ENCODE results near the gene GABRB2. TPM values are rescaled to one million over a fixed set of nuclear protein-coding genes. Genes with fewer than 3 reads are reported as not detected.

Gene GABRB2
- 1.00 TPM for polyA plus RNA-seq (2013, experiment 1 of 2)
- polyA plus RNA-seq (2013, experiment 2 of 2): 0.96 TPM

- Histone ChIP-seq H3K4me1 (ENCODE audit: control insufficient read depth, insufficient read depth, low read length, poor library complexity, severe bottlenecking) (peaks cover 6% of the 10 kb centered on the region), H3K4me3 (ENCODE audit: extremely low read depth, insufficient read depth, low read length, poor library complexity, severe bottlenecking) (peak within 1 kb of the TSS; percentile 42), H3K36me3 (ENCODE audit: control insufficient read depth, insufficient read depth, low read length) (no peaks in the 10 kb centered on the region), H3K27ac (ENCODE audit: low read depth, low read length, severe bottlenecking) (no peak within 1 kb of the TSS), H3K9me3 (ENCODE audit: control insufficient read depth, low read length) (no peaks in the 10 kb centered on the region)
- WGBS, 2 experiments (ENCODE audit: insufficient coverage in 2 of 2): 0 to 1% methylated on average over 11 to 14 of the region's 31 CpGs
Measured at GRCh38 chr5:161546470-161547301, at the start of gene GABRB2. Gene GABRB2 (minus strand): TSS chr5:161546725. CDS start chr5:161546643, 82 bp downstream.

DNA sequence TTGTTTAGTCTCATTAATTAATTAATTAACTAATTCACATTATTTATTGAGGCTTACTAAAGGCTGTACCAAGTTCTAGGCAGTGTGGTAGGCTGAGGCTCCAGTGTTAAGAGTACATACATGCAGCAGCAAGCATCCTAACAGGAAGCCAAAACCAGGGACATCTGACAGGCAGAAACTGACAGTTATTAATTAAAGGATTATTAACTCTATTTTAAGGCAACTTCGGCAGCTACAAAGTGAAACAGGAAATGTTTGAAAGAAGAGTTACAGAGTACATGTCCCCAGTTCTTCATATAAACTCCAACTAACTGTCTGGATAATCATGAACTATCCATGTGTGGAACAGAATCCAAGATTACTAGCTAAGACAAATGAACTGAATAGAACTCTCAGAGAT is 39.3 kb upstream of the GABRB2 start:
- no CpG with 5 or more reads among the region's 1 CpG for WGBS, 2 experiments (ENCODE audit: insufficient coverage in 2 of 2)
- H3K36me3 ChIP-seq (ENCODE audit: control insufficient read depth, insufficient read depth, low read length): no peaks in the 10 kb centered on the region
- H3K27ac ChIP-seq (ENCODE audit: low read depth, low read length, severe bottlenecking): no peak overlapping the region
- no peak overlapping the region for H3K4me3 ChIP-seq (ENCODE audit: extremely low read depth, insufficient read depth, low read length, poor library complexity, severe bottlenecking)
- H3K4me1 ChIP-seq (ENCODE audit: control insufficient read depth, insufficient read depth, low read length, poor library complexity, severe bottlenecking): no peaks in the 10 kb centered on the region
- H3K9me3 ChIP-seq (ENCODE audit: control insufficient read depth, low read length): no peaks in the 10 kb centered on the region

GRCh38 chr5:161580621-161581020 is 34.1 kb upstream of the GABRB2 start:
- 100% methylated on average over 1 to 2 of the region's 5 CpGs for WGBS, 2 experiments (ENCODE audit: insufficient coverage in 2 of 2)
- no peak overlapping the region for H3K27ac ChIP-seq (ENCODE audit: low read depth, low read length, severe bottlenecking)
- H3K36me3 ChIP-seq (ENCODE audit: control insufficient read depth, insufficient read depth, low read length): no peaks in the 10 kb centered on the region
- no peak overlapping the region for H3K4me3 ChIP-seq (ENCODE audit: extremely low read depth, insufficient read depth, low read length, poor library complexity, severe bottlenecking)
- H3K4me1 ChIP-seq (ENCODE audit: control insufficient read depth, insufficient read depth, low read length, poor library complexity, severe bottlenecking): no peaks in the 10 kb centered on the region
- no peaks in the 10 kb centered on the region for H3K9me3 ChIP-seq (ENCODE audit: control insufficient read depth, low read length)

- Histone ChIP-seq H3K9me3 (ENCODE audit: control insufficient read depth, low read length) (no peaks in the 10 kb centered on the region), H3K4me1 (ENCODE audit: control insufficient read depth, insufficient read depth, low read length, poor library complexity, severe bottlenecking) (no peaks in the 10 kb centered on the region), H3K4me3 (ENCODE audit: extremely low read depth, insufficient read depth, low read length, poor library complexity, severe bottlenecking) (no peak overlapping the region), H3K36me3 (ENCODE audit: control insufficient read depth, insufficient read depth, low read length) (no peaks in the 10 kb centered on the region), H3K27ac (ENCODE audit: low read depth, low read length, severe bottlenecking) (no peak overlapping the region)
- 100% methylated on average over 1 to 2 of the region's 3 CpGs for WGBS, 2 experiments (ENCODE audit: insufficient coverage in 2 of 2)
Measured at GRCh38 chr5:161572914-161573313, 26.4 kb upstream of the GABRB2 start.

- WGBS, 2 experiments (ENCODE audit: insufficient coverage in 2 of 2): 76 to 90% methylated on average over 2 of the region's 2 CpGs
- H3K9me3 ChIP-seq (ENCODE audit: control insufficient read depth, low read length): no peaks in the 10 kb centered on the region
- no peak overlapping the region for H3K4me3 ChIP-seq (ENCODE audit: extremely low read depth, insufficient read depth, low read length, poor library complexity, severe bottlenecking)
- H3K36me3 ChIP-seq (ENCODE audit: control insufficient read depth, insufficient read depth, low read length): no peaks in the 10 kb centered on the region
- no peaks in the 10 kb centered on the region for H3K4me1 ChIP-seq (ENCODE audit: control insufficient read depth, insufficient read depth, low read length, poor library complexity, severe bottlenecking)
- H3K27ac ChIP-seq (ENCODE audit: low read depth, low read length, severe bottlenecking): no peak overlapping the region
Measured at GRCh38 chr5:161566081-161566480, 19.6 kb upstream of the GABRB2 start.

- Histone ChIP-seq H3K9me3 (ENCODE audit: control insufficient read depth, low read length) (no peaks in the 10 kb centered on the region), H3K36me3 (ENCODE audit: control insufficient read depth, insufficient read depth, low read length) (no peaks in the 10 kb centered on the region), H3K4me3 (ENCODE audit: extremely low read depth, insufficient read depth, low read length, poor library complexity, severe bottlenecking) (no peak overlapping the region), H3K27ac (ENCODE audit: low read depth, low read length, severe bottlenecking) (no peak overlapping the region), H3K4me1 (ENCODE audit: control insufficient read depth, insufficient read depth, low read length, poor library complexity, severe bottlenecking) (no peaks in the 10 kb centered on the region)
- WGBS, 2 experiments (ENCODE audit: insufficient coverage in 2 of 2): 82 to 100% methylated on average over 1 of the region's 2 CpGs
Measured at GRCh38 chr5:161562446-161562845, 15.9 kb upstream of the GABRB2 start.

DNA sequence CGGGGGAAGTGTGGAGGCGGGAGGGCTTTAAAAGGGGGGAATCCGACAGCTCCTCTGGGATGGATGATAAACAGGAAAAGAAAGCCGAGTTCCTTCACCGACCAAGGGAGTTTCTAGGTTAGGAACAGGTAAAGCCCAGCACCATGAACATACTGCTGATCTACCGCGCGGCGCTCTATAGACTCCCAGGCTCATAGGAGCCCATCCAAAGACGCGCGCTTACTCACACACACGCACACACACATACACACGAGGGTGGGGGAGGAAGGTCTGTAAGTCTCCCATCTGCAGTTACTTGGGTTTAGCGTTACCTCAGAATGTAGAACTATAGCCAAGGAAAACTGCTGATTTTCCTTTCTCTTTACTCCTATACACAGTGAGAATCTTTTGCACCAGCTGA is 2.6 kb upstream of the GABRB2 start:
- no peaks in the 10 kb centered on the region for H3K36me3 ChIP-seq (ENCODE audit: control insufficient read depth, insufficient read depth, low read length)
- H3K4me3 ChIP-seq (ENCODE audit: extremely low read depth, insufficient read depth, low read length, poor library complexity, severe bottlenecking): peak overlapping the region; percentile 42
- H3K27ac ChIP-seq (ENCODE audit: low read depth, low read length, severe bottlenecking): no peak overlapping the region
- 0% methylated on average over 3 of the region's 15 CpGs for WGBS, 2 experiments (ENCODE audit: insufficient coverage in 2 of 2)
- H3K4me1 ChIP-seq (ENCODE audit: control insufficient read depth, insufficient read depth, low read length, poor library complexity, severe bottlenecking): peaks cover 6% of the 10 kb centered on the region
- no peaks in the 10 kb centered on the region for H3K9me3 ChIP-seq (ENCODE audit: control insufficient read depth, low read length)

DNA sequence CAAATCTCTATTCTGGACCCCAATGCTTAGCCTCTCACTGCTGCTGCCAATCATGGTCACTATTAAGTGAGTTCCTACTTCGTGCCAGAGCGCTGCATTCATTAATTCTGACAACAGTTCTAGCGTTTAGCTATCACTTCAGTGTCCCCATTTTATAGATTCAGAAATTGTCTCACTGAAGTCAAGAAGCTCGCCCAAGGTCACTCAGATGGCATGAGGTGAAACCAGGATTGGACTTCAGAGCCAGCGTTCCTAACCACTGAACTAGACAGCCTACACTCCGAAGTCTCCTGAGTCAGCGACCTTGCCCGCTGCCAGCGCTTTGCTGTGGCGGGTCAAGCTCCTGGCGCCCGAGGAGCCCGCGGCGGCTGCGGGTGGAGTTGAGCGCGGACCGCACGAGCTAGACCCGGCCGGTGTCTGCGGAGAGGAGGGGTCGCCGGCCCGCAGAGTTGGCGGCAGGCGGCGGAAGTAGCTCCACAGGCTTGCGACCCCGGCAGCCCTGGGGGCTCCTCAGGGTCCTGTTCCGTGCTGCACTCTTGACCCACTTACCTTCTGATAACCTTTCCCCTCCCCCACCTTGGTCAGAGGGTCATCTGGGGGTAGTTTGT is 2.1 kb upstream of the GABRB2 start:
- Histone ChIP-seq H3K4me1 (ENCODE audit: control insufficient read depth, insufficient read depth, low read length, poor library complexity, severe bottlenecking) (peaks cover 6% of the 10 kb centered on the region), H3K4me3 (ENCODE audit: extremely low read depth, insufficient read depth, low read length, poor library complexity, severe bottlenecking) (peak overlapping the region; percentile 42), H3K27ac (ENCODE audit: low read depth, low read length, severe bottlenecking) (no peak overlapping the region), H3K36me3 (ENCODE audit: control insufficient read depth, insufficient read depth, low read length) (no peaks in the 10 kb centered on the region), H3K9me3 (ENCODE audit: control insufficient read depth, low read length) (no peaks in the 10 kb centered on the region)
- 1 to 3% methylated on average over 11 to 18 of the region's 32 CpGs for WGBS, 2 experiments (ENCODE audit: insufficient coverage in 2 of 2)

- peaks cover 6% of the 10 kb centered on the region for H3K4me1 ChIP-seq (ENCODE audit: control insufficient read depth, insufficient read depth, low read length, poor library complexity, severe bottlenecking)
- no peak overlapping the region for H3K27ac ChIP-seq (ENCODE audit: low read depth, low read length, severe bottlenecking)
- WGBS, 2 experiments (ENCODE audit: insufficient coverage in 2 of 2): 1% methylated on average over 21 to 28 of the region's 64 CpGs
- H3K9me3 ChIP-seq (ENCODE audit: control insufficient read depth, low read length): no peaks in the 10 kb centered on the region
- no peaks in the 10 kb centered on the region for H3K36me3 ChIP-seq (ENCODE audit: control insufficient read depth, insufficient read depth, low read length)
- peak overlapping the region; percentile 42 for H3K4me3 ChIP-seq (ENCODE audit: extremely low read depth, insufficient read depth, low read length, poor library complexity, severe bottlenecking)
Measured at GRCh38 chr5:161547738-161548486, 1.4 kb upstream of the GABRB2 start.

DNA sequence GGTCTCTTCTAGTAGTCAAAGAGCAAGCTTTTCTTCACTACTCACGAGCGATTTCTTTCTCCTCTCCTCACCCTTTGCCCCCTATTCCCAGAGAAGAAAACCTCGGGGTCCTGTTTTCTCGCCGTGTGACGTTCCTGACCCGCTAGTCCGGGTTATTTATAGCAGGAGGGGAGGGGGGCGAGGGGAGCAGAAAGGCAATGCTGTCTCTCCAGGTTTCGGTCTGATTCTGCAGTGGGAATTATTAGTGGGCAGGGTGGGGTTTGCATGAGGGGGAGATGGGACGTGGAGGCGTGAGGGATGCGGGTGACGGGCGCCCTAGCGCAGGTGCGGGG is 847 bp upstream of the GABRB2 start:
- Histone ChIP-seq H3K4me1 (ENCODE audit: control insufficient read depth, insufficient read depth, low read length, poor library complexity, severe bottlenecking) (peaks cover 6% of the 10 kb centered on the region), H3K4me3 (ENCODE audit: extremely low read depth, insufficient read depth, low read length, poor library complexity, severe bottlenecking) (peak overlapping the region; percentile 42)
- WGBS, 2 experiments (ENCODE audit: insufficient coverage in 2 of 2): 0 to 4% methylated on average over 6 to 9 of the region's 17 CpGs

More for the DNA sequence above, 847 bp upstream of the GABRB2 start:
- no peaks in the 10 kb centered on the region for H3K9me3 ChIP-seq (ENCODE audit: control insufficient read depth, low read length)
- no peaks in the 10 kb centered on the region for H3K36me3 ChIP-seq (ENCODE audit: control insufficient read depth, insufficient read depth, low read length)
- no peak overlapping the region for H3K27ac ChIP-seq (ENCODE audit: low read depth, low read length, severe bottlenecking)

All from mesodermal cell (in vitro differentiated cells).